ENCODE data around the gene CALR3.
"Not testable (repeated sequence)": the region's sequence is repeated elsewhere in the genome, so short reads cannot be mapped to it uniquely, and the experiment has no call there.

The CALR3 gene

DNA sequence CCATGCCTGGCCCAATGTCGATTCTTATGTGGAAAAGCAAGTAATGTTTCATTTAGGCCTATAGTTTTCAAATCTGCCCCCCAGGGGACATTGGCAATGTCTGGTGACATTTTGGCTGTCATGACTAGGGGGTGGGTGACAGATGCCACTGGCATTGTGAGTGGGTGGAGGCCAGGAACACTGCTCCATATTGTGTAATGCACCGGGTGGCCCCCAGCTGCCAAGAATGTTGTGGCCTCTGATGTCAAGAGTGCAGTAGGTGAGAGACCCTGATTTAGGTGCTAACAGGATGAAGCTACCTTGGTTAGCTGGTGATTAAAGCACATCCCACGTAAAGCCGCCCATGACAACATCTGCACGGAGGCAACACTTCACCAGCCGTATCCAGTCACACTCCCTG, 11.0 kb upstream of the CALR3 start:
- no peak overlapping the region for H3K27ac ChIP-seq
- no peak for TF ChIP-seq ZFX (IDR thresholded peaks at IDR 0.05; ENCODE audit: borderline replicate concordance)

DNA sequence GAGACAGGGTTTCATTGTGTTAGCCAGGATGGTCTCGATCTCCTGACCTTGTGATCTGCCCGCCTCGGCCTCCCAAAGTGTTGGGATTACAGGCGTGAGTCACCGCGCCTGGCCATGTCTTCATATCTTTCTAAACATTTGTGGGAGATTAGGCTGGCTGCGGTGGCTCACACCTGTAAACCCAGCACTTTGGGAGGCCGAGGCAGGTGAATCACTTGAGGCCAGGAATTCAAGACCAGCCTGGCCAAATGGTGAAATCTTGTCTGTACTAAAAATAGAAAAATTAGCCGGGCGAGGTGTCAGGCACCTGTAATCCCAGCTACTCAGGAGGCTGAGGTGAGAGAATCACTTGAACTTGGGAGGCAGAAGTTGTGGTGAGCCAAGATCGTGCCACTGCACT, 10.2 kb upstream of the CALR3 start:
- H3K27ac ChIP-seq, result not testable (repeated sequence)

GRCh38 chr19:16504271-16504670, 8.3 kb upstream of the CALR3 start:
- no peak overlapping the region for H3K27ac ChIP-seq
- no peak for TF ChIP-seq ZFX (IDR thresholded peaks at IDR 0.05; ENCODE audit: borderline replicate concordance)
- no peak for TF ChIP-seq CTCF (IDR thresholded peaks at IDR 0.05)

- H3K27ac ChIP-seq, result no peak overlapping the region
Observed at GRCh38 chr19:16497837-16498236, 1.9 kb upstream of the CALR3 start.

GRCh38 chr19:16497042-16497441, 1.1 kb upstream of the CALR3 start:
- TF ChIP-seq CTCF (IDR thresholded peaks at IDR 0.05) (no peak), ZFX (IDR thresholded peaks at IDR 0.05; ENCODE audit: borderline replicate concordance) (no peak)
- peak overlapping the region; percentile 31; the same call in 1 of the 2 replicates for H3K27ac ChIP-seq

More at GRCh38 chr19:16497837-16498236, 1.9 kb upstream of the CALR3 start:
- TF ChIP-seq CTCF (IDR thresholded peaks at IDR 0.05) (no peak), ZFX (IDR thresholded peaks at IDR 0.05; ENCODE audit: borderline replicate concordance) (no peak)

GRCh38 chr19:16496613-16496983, 631 bp upstream of the CALR3 start:
- TF ChIP-seq CTCF (IDR thresholded peaks at IDR 0.05), result no peak
- no peak for TF ChIP-seq ZFX (IDR thresholded peaks at IDR 0.05; ENCODE audit: borderline replicate concordance)
- H3K27ac ChIP-seq, result peak overlapping the region; percentile 31; the same call in 1 of the 2 replicates

GRCh38 chr19:16486476-16486875, 9.5 kb downstream of the CALR3 start:
- H3K27ac ChIP-seq, result not testable (repeated sequence)

GRCh38 chr19:16482745-16483144, 13.2 kb downstream of the CALR3 start:
- H3K27ac ChIP-seq, result no peak overlapping the region
- TF ChIP-seq CTCF (IDR thresholded peaks at IDR 0.05) (no peak), ZFX (IDR thresholded peaks at IDR 0.05; ENCODE audit: borderline replicate concordance) (no peak)

GRCh38 chr19:16477311-16477710, 18.7 kb downstream of the CALR3 start:
- TF ChIP-seq ZFX (IDR thresholded peaks at IDR 0.05; ENCODE audit: borderline replicate concordance), result no peak
- TF ChIP-seq CTCF (IDR thresholded peaks at IDR 0.05), result no peak
- no peak overlapping the region for H3K27ac ChIP-seq

Measured in 22Rv1 (cell line).